ENCODE data around the gene FAM171A1.
A peak's percentile ranks its signal among the peaks of the same experiment; 100 is the strongest.
"Not testable (repeated sequence)": the region's sequence is repeated elsewhere in the genome, so short reads cannot be mapped to it uniquely, and the experiment has no call there.

The FAM171A1 gene

GRCh38 chr10:15345450-15345849, 25.6 kb downstream of the FAM171A1 start:
- Histone ChIP-seq H3K9me3 (ENCODE audit: severe bottlenecking) (no peaks in the 10 kb centered on the region), H3K27ac (no peak overlapping the region), H3K4me3 (ENCODE audit: low read depth, low read length) (no peak overlapping the region), H3K36me3 (no peaks in the 10 kb centered on the region), H3K27me3 (ENCODE audit: insufficient read depth, low read depth, severe bottlenecking) (no peaks in the 10 kb centered on the region)
- no peak for DNase-seq
- TF ChIP-seq, protein P1, sequence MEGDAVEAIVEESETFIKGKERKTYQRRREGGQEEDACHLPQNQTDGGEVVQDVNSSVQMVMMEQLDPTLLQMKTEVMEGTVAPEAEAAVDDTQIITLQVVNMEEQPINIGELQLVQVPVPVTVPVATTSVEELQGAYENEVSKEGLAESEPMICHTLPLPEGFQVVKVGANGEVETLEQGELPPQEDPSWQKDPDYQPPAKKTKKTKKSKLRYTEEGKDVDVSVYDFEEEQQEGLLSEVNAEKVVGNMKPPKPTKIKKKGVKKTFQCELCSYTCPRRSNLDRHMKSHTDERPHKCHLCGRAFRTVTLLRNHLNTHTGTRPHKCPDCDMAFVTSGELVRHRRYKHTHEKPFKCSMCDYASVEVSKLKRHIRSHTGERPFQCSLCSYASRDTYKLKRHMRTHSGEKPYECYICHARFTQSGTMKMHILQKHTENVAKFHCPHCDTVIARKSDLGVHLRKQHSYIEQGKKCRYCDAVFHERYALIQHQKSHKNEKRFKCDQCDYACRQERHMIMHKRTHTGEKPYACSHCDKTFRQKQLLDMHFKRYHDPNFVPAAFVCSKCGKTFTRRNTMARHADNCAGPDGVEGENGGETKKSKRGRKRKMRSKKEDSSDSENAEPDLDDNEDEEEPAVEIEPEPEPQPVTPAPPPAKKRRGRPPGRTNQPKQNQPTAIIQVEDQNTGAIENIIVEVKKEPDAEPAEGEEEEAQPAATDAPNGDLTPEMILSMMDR (IDR thresholded peaks at IDR 0.05; ENCODE audit: low read depth, low read length), result no peak

DNA sequence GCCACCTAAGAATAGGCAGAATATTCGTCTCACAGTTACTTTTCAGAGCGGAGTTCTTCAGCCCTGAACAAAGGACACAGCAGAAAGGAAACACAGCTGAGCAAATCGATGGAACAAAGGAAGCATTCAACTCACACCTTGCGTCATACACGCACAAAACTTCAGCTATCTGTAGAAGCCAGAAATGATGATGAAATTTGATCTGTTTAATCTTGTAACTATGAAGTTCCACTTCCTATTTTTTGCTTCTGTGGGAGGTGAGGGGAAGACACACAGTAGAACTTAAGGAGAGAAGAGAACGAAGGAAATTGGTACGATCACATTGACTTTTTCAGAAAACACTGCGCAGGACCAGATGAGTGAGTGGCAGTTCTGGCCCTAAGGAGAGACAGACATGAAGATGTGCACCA, 26.2 kb downstream of the FAM171A1 start:
- Histone ChIP-seq H3K36me3 (no peaks in the 10 kb centered on the region), H3K4me3 (ENCODE audit: low read depth, low read length) (no peak overlapping the region), H3K9me3 (ENCODE audit: severe bottlenecking) (no peaks in the 10 kb centered on the region), H3K27ac (no peak overlapping the region), H3K27me3 (ENCODE audit: insufficient read depth, low read depth, severe bottlenecking) (no peaks in the 10 kb centered on the region)
- DNase-seq, result no peak
- TF ChIP-seq, protein P1 (IDR thresholded peaks at IDR 0.05; ENCODE audit: low read depth, low read length), result no peak

- Histone ChIP-seq H3K36me3 (no peaks in the 10 kb centered on the region), H3K27me3 (ENCODE audit: insufficient read depth, low read depth, severe bottlenecking) (no peaks in the 10 kb centered on the region), H3K4me3 (ENCODE audit: low read depth, low read length) (no peak overlapping the region), H3K27ac (no peak overlapping the region), H3K9me3 (ENCODE audit: severe bottlenecking) (no peaks in the 10 kb centered on the region)
- TF ChIP-seq, protein P1 (IDR thresholded peaks at IDR 0.05; ENCODE audit: low read depth, low read length), result no peak
- DNase-seq, result no peak
These were observed 26.7 kb downstream of the FAM171A1 start for GRCh38 chr10:15344256-15344875.

GRCh38 chr10:15342970-15343369, 28.1 kb downstream of the FAM171A1 start:
- DNase-seq, result no peak
- no peaks in the 10 kb centered on the region for H3K36me3 ChIP-seq
- no peak overlapping the region for H3K4me3 ChIP-seq (ENCODE audit: low read depth, low read length)
- no peaks in the 10 kb centered on the region for H3K9me3 ChIP-seq (ENCODE audit: severe bottlenecking)
- TF ChIP-seq, protein P1 (IDR thresholded peaks at IDR 0.05; ENCODE audit: low read depth, low read length), result no peak
- no peaks in the 10 kb centered on the region for H3K27me3 ChIP-seq (ENCODE audit: insufficient read depth, low read depth, severe bottlenecking)
- no peak overlapping the region for H3K27ac ChIP-seq

- H3K27ac ChIP-seq, result no peak overlapping the region
- H3K4me3 ChIP-seq (ENCODE audit: low read depth, low read length), result no peak overlapping the region
- H3K27me3 ChIP-seq (ENCODE audit: insufficient read depth, low read depth, severe bottlenecking), result no peaks in the 10 kb centered on the region
- TF ChIP-seq, protein P1 (IDR thresholded peaks at IDR 0.05; ENCODE audit: low read depth, low read length), result no peak
- no peaks in the 10 kb centered on the region for H3K36me3 ChIP-seq
- H3K9me3 ChIP-seq (ENCODE audit: severe bottlenecking), result no peaks in the 10 kb centered on the region
- no peak for DNase-seq
These were observed 29.5 kb downstream of the FAM171A1 start for GRCh38 chr10:15341502-15342128.

- Histone ChIP-seq H3K36me3 (no peaks in the 10 kb centered on the region), H3K4me3 (ENCODE audit: low read depth, low read length) (no peak overlapping the region), H3K27ac (no peak overlapping the region), H3K9me3 (ENCODE audit: severe bottlenecking) (no peaks in the 10 kb centered on the region), H3K27me3 (ENCODE audit: insufficient read depth, low read depth, severe bottlenecking) (no peaks in the 10 kb centered on the region)
- DNase-seq, result no peak
- TF ChIP-seq, protein P1 (IDR thresholded peaks at IDR 0.05; ENCODE audit: low read depth, low read length), result no peak
These were observed 31.2 kb downstream of the FAM171A1 start for GRCh38 chr10:15339892-15340291.

DNA sequence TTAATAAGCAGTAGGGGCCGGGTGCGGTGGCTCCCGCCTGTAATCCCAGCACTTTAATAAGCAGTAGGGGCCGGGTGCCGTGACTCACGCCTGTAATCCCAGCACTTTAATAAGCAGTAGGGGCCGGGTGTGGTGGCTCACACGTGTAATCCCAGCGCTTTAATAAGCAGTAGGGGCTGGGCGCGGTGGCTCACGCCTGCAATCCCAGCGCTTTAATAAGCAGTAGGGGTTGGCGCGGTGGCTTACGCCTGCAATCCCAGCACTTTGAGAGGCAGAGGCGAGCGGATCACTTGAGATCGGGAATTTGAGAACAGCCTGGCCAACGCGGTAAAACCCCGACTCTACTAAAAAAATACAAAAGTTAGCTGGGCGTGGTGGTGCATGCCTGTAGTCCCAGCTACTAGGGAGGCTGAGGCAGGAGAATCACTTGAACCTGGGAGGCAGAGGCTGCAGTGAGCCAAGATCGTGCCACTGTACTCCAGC, 33.6 kb downstream of the FAM171A1 start:
- not testable (repeated sequence) for H3K36me3 ChIP-seq; H3K4me3 ChIP-seq (ENCODE audit: low read depth, low read length); H3K27ac ChIP-seq; H3K27me3 ChIP-seq (ENCODE audit: insufficient read depth, low read depth, severe bottlenecking); H3K9me3 ChIP-seq (ENCODE audit: severe bottlenecking)
- DNase-seq, result peak; percentile 41
